Heart right ventricle (tissue), 16 donors: Measurements from ENCODE around the gene RCN1. TPM values are rescaled to one million over a fixed set of nuclear protein-coding genes. Genes with fewer than 3 reads are reported as not detected.

ENCODE experiments used
- ATAC-seq, 8 donors: fragments of 200-7000 bp; cut with Tn5 transposase; one replicate each; pipeline ENCODE4 v1.9.1; 2020; ENCODE audit warnings: mild to moderate bottlenecking in 8 of 8, moderate library complexity in 8 of 8, moderate number of reproducible peaks in 1 of 8
- DNase-seq, 2 donors: peaks; one replicate each; pipeline ENCODE4 v3.0.0-alpha.2; 2020
- H3K27ac ChIP-seq, 10 donors: fragments of 200-600 bp; sonication (generic) in 2 of 10; one replicate each; pipeline versions ENCODE4 v1.5.0 to v1.8.0; 2020 to 2022; ENCODE audit warnings: mild to moderate bottlenecking in 3 of 10
- H3K27me3 ChIP-seq, 7 donors: fragments of 200-600 bp; one replicate each; pipeline ENCODE4 v1.8.0; 2021 to 2022; ENCODE audit warnings: mild to moderate bottlenecking in 2 of 7
- H3K36me3 ChIP-seq, 9 donors: fragments of 200-600 bp; sonication (generic) in 1 of 9; one replicate each; pipeline versions ENCODE4 v1.5.0 to v1.8.0; 2020 to 2022; ENCODE audit warnings: mild to moderate bottlenecking in 2 of 9
- H3K4me1 ChIP-seq, 9 donors: fragments of 200-600 bp; sonication (generic) in 1 of 9; one replicate each; pipeline versions ENCODE4 v1.5.0 to v1.8.0; 2020 to 2022; ENCODE audit warnings: mild to moderate bottlenecking in 4 of 9
- H3K4me3 ChIP-seq, 10 donors: fragments of 200-600 bp; sonication (generic) in 2 of 10; one replicate each; pipeline versions ENCODE4 v1.5.0 to v1.8.0; 2020 to 2022; ENCODE audit warnings: mild to moderate bottlenecking in 7 of 10, moderate library complexity in 2 of 10
- H3K9me3 ChIP-seq, 11 donors: fragments of 200-600 bp in 10 of 11; sonication (generic) in 2 of 11; one replicate each; pipeline versions ENCODE4 v1.5.0 to v1.8.0; 2013 to 2022; ENCODE audit warnings: mild to moderate bottlenecking in 2 of 11, control low read depth in 1 of 11, moderate library complexity in 1 of 11
- CTCF ChIP-seq, 9 donors: fragments of 200-600 bp; sonication (generic) in 2 of 9; IDR thresholded peaks; one replicate each; pipeline versions ENCODE4 v1.5.0 to v1.8.0; 2021 to 2022; ENCODE audit warnings: antibody characterized with exemption in 9 of 9, mild to moderate bottlenecking in 5 of 9, moderate library complexity in 1 of 9
- WGBS, 2 donors: extraction: QIAGEN DNeasy Blood & Tissue Kit; methylation state at CpG; one replicate each; pipeline ENCODE4 v1.1.7; 2013; ENCODE audit warnings: inconsistent platforms in 1 of 2; 5-methylcytosine and 5-hydroxymethylcytosine counted together
- intact Hi-C, 10 donors: fragments of 100-400 bp; cut with DNase I; formaldehyde crosslinking; loops; one replicate each; pipeline versions ENCODE4 v1.11.1 to v1.14.2; 2022
- polyA plus RNA-seq, 2 donors: library from polyadenylated mRNA; stranded (reverse); fragments of 200-250 nt; gene quantifications; one replicate each; pipeline ENCODE4 v1.2.3, GENCODE V29; 2013
- total RNA-seq, 10 donors: library from RNA; stranded (reverse); fragmentation: NEBNext Ultra II Directional in 3 of 10; extraction: Animal tissue kit (Norgen Biotek cat#: 25700) in 3 of 10; gene quantifications; one replicate each; pipeline versions ENCODE4 v1.2.1 to v1.2.4, GENCODE V29; 2021 to 2023
- donor health status: Arrhythmogenic right ventricular cardiomyopathy.
- donor health status: ischemic (EF 13 %, LVEDD 7.1; RV severe dilation, severe dysfunction).
- donor health status: healthy with polysubstance abuse.
- donor health status: DM: no; HTN: yes; CAD: no.
- donor health status: DM: no; HTN: no; CAD: no.
- donor health status: ischemic (EF 25% LVEDD 6.9; RV normal size, moderate dysfunction).
- donor health status: ischemic (EF 25% LVEDD 5.7; RV mildly dilated, moderate dysfunction).
- donor health status: healthy.
- donor health status: DM: yes; HTN: yes; CAD: no.
- donor health status: Ischemic cardiomyopathy.
- donor health status: ischemic (EF 35%, LVEDD 5.7; RV mildly dilated, moderate dysfunction).
- donor health status: nonischemic (EF 11% LVEDD 7.7; RV severe dilation, severe dysfunction).
- donor health status: DM: yes; HTN: yes; CAD: no.
- donor health status: PGD.
- donor health status: ischemic (EF 29% LVEDD 5.4; RV normal size, mild dysfunction).
- donor health status: nonischemic (EF 23%, LVEDD 6.1; RV moderate dilation, normal function).

The RCN1 gene
- total and polyA plus RNA-seq, 12 donors: 9.7 to 60.4 (median 21.6) TPM

- no peaks in the 10 kb centered on the region for H3K27me3 ChIP-seq
- no peak for DNase-seq
- ATAC-seq: no peak
- WGBS, 2 donors: 95% methylated on average over 2 of the region's 2 CpGs
- no peak overlapping the region for H3K4me3 ChIP-seq
- peaks cover 0 to 16% (median 10%) of the 10 kb centered on the region in 9 donors for H3K4me1 ChIP-seq
- H3K9me3 ChIP-seq: no peaks in the 10 kb centered on the region
- H3K27ac ChIP-seq: peak overlapping the region in 2 of 10 donors; percentile 8 to 47
- no peak for TF ChIP-seq CTCF (IDR thresholded peaks at IDR 0.05)
- intact Hi-C loops: no loop called here
- no peaks in the 10 kb centered on the region for H3K36me3 ChIP-seq
Observed at GRCh38 chr11:32080361-32080980, 10.4 kb upstream of the RCN1 start.

GRCh38 chr11:32081129-32081641 lies 9.7 kb upstream of the RCN1 start:
- H3K27me3 ChIP-seq: no peaks in the 10 kb centered on the region
- no peak overlapping the region for H3K4me3 ChIP-seq
- peaks cover 0 to 16% (median 10%) of the 10 kb centered on the region in 9 donors for H3K4me1 ChIP-seq
- H3K9me3 ChIP-seq: no peaks in the 10 kb centered on the region
- no peaks in the 10 kb centered on the region for H3K36me3 ChIP-seq
- ATAC-seq: peak in 7 of 8 donors; percentile 44 to 85 (median 80)
- H3K27ac ChIP-seq: peak overlapping the region in 2 of 10 donors; percentile 8 to 47
- no peak for TF ChIP-seq CTCF (IDR thresholded peaks at IDR 0.05)
- WGBS, 2 donors: 54% methylated on average over 3 of the region's 3 CpGs
- intact Hi-C loops: no loop called here
- DNase-seq: no peak

- no peak for DNase-seq
- H3K27ac ChIP-seq: no peak overlapping the region
- WGBS, 2 donors: 98 to 100% methylated on average over 1 of the region's 1 CpG
- H3K9me3 ChIP-seq: no peaks in the 10 kb centered on the region
- no peak for ATAC-seq
- no peaks in the 10 kb centered on the region for H3K36me3 ChIP-seq
- intact Hi-C loops: no loop called here
- peaks cover 0 to 16% (median 10%) of the 10 kb centered on the region in 9 donors for H3K4me1 ChIP-seq
- no peaks in the 10 kb centered on the region for H3K27me3 ChIP-seq
- TF ChIP-seq CTCF (IDR thresholded peaks at IDR 0.05): no peak
- no peak overlapping the region for H3K4me3 ChIP-seq
Observed at GRCh38 chr11:32081901-32082300, 9.0 kb upstream of the RCN1 start.

GRCh38 chr11:32082346-32082986 lies 8.4 kb upstream of the RCN1 start:
- no peaks in the 10 kb centered on the region for H3K9me3 ChIP-seq
- WGBS, 2 donors: 91 to 92% methylated on average over 5 of the region's 5 CpGs
- DNase-seq (no peak), ATAC-seq (no peak)
- H3K4me1 ChIP-seq: peaks cover 0 to 21% (median 12%) of the 10 kb centered on the region in 9 donors
- H3K27me3 ChIP-seq: no peaks in the 10 kb centered on the region
- intact Hi-C loops: no loop called here
- no peak overlapping the region for H3K27ac ChIP-seq
- TF ChIP-seq CTCF (IDR thresholded peaks at IDR 0.05): no peak
- H3K4me3 ChIP-seq: no peak overlapping the region
- H3K36me3 ChIP-seq: no peaks in the 10 kb centered on the region
